ENCODE measurements around the gene TRIP12. TPM values are rescaled to one million over a fixed set of nuclear protein-coding genes. Genes with fewer than 3 reads are reported as not detected.
"Not testable (repeated sequence)": the region's sequence is repeated elsewhere in the genome, so short reads cannot be mapped to it uniquely, and the experiment has no call there.

Gene TRIP12
- total and polyA plus RNA-seq, 10 donors: 15.3 to 263 (median 189) TPM

GRCh38 chr2:229794636-229795035 is 127.2 kb downstream of the TRIP12 start:
- no peak overlapping the region for H3K4me3 ChIP-seq
- H3K4me1 ChIP-seq: no peaks in the 10 kb centered on the region
- no peaks in the 10 kb centered on the region for H3K27me3 ChIP-seq (replicated peaks in 1 of 7)
- 96 to 100% (median 97%) methylated on average over 1 of the region's 1 CpG for WGBS, 5 donors
- peaks cover 0 to 100% (median 95%) of the 10 kb centered on the region in 6 donors for H3K36me3 ChIP-seq
- no peaks in the 10 kb centered on the region for H3K9me3 ChIP-seq
- intact Hi-C loops (cut with DNase I; ENCODE audit: low total_unique reads): no loop called here
- H3K27ac ChIP-seq: no peak overlapping the region
- no peak for TF ChIP-seq POLR2A (IDR thresholded peaks at IDR 0.05)
- no peak for TF ChIP-seq POLR2AphosphoS5 (IDR thresholded peaks at IDR 0.05)
- no peak for TF ChIP-seq CTCF (IDR thresholded peaks at IDR 0.05 in 8 of 11, conservative IDR thresholded peaks at IDR 0.05 in 3 of 11)
- no peak for DNase-seq

- H3K27ac ChIP-seq; DNase-seq; H3K4me3 ChIP-seq; H3K9me3 ChIP-seq; intact Hi-C loops (cut with DNase I; ENCODE audit: low total_unique reads); H3K27me3 ChIP-seq (replicated peaks in 1 of 7): not testable (repeated sequence)
- peaks cover 0 to 24% (median under 1%) of the 10 kb centered on the region in 6 donors for H3K4me1 ChIP-seq
- WGBS, 5 donors: 93 to 99% (median 97%) methylated on average over 9 to 11 of the region's 11 CpGs
- H3K36me3 ChIP-seq: peaks cover 0 to 100% (median 63%) of the 10 kb centered on the region in 6 donors
These were observed 135.5 kb downstream of the TRIP12 start for GRCh38 chr2:229786289-229786688.

- Histone ChIP-seq H3K4me3 (no peak overlapping the region), H3K4me1 (peaks cover 3 to 33% (median 8%) of the 10 kb centered on the region in 6 donors), H3K27ac (no peak overlapping the region), H3K27me3 (replicated peaks in 1 of 7) (no peaks in the 10 kb centered on the region), H3K9me3 (no peaks in the 10 kb centered on the region), H3K36me3 (peaks cover 0 to 99% (median 51%) of the 10 kb centered on the region in 6 donors)
- no peak for TF ChIP-seq POLR2A (IDR thresholded peaks at IDR 0.05)
- TF ChIP-seq POLR2AphosphoS5 (IDR thresholded peaks at IDR 0.05): no peak
- no peak for TF ChIP-seq CTCF (IDR thresholded peaks at IDR 0.05 in 8 of 11, conservative IDR thresholded peaks at IDR 0.05 in 3 of 11)
- WGBS, 5 donors: 94 to 98% (median 95%) methylated on average over 2 of the region's 2 CpGs
- DNase-seq: no peak
- intact Hi-C loops (cut with DNase I; ENCODE audit: low total_unique reads): no loop called here
These were observed 137.0 kb downstream of the TRIP12 start for GRCh38 chr2:229784791-229785190.

GRCh38 chr2:229783108-229783721 is 138.6 kb downstream of the TRIP12 start:
- WGBS, 5 donors: 76 to 83% (median 78%) methylated on average over 5 of the region's 5 CpGs
- Histone ChIP-seq H3K4me3 (no peak overlapping the region), H3K4me1 (peaks cover 3 to 33% (median 8%) of the 10 kb centered on the region in 6 donors), H3K9me3 (no peaks in the 10 kb centered on the region), H3K27me3 (replicated peaks in 1 of 7) (no peaks in the 10 kb centered on the region), H3K36me3 (peaks cover 0 to 99% (median 51%) of the 10 kb centered on the region in 6 donors), H3K27ac (peak overlapping the region in 5 of 8 donors; percentile 10 to 28 (median 17))
- TF ChIP-seq POLR2AphosphoS5 (IDR thresholded peaks at IDR 0.05): no peak
- TF ChIP-seq CTCF (IDR thresholded peaks at IDR 0.05 in 8 of 11, conservative IDR thresholded peaks at IDR 0.05 in 3 of 11): no peak
- no peak for TF ChIP-seq POLR2A (IDR thresholded peaks at IDR 0.05)
- no peak for DNase-seq
- intact Hi-C loops (cut with DNase I; ENCODE audit: low total_unique reads): no loop called here
